ENCODE measurements around the gene CHAD. TPM values are rescaled to one million over a fixed set of nuclear protein-coding genes. Genes with fewer than 3 reads are reported as not detected.
"Not testable (repeated sequence)": the region's sequence is repeated elsewhere in the genome, so short reads cannot be mapped to it uniquely, and the experiment has no call there.

CHAD gene
- total RNA-seq, 2 experiments from 2014 or later, result not detected

DNA sequence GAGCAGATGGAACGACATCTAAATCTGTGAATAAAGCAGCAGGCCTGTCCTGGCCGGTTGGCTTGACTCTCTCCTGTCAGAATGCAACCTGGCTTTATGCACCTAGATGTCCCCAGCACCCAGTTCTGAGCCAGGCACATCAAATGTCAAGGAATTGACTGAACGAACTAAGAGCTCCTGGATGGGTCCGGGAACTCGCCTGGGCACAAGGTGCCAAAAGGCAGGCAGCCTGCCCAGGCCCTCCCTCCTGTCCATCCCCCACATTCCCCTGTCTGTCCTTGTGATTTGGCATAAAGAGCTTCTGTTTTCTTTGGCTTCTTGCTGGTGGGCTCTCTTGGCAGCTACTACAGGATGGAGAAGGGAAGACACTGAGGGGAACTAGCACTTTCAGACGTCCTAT is 5.8 kb upstream of the CHAD start:
- H3K27ac Mint-ChIP-seq, result no peak overlapping the region
- no peak overlapping the region for H3K27ac ChIP-seq (ENCODE audit: low read depth in 1 of 2, low read length in 2 of 2)
- H3K36me3 Mint-ChIP-seq (ENCODE audit: low read depth), result peaks cover 5% of the 10 kb centered on the region
- H3K4me1 ChIP-seq (ENCODE audit: insufficient read depth, low read length), result peaks cover 14% of the 10 kb centered on the region
- ATAC-seq (ENCODE audit: poor library complexity), result no peak
- intact Hi-C loops (cut with DNase I, micrococcal nuclease), result no loop called here
- no peak overlapping the region for H3K4me3 ChIP-seq (ENCODE audit: low read length)
- H3K9me3 Mint-ChIP-seq, result no peaks in the 10 kb centered on the region
- H3K4me1 Mint-ChIP-seq (ENCODE audit: low read depth), result peaks cover 10% of the 10 kb centered on the region
- peaks cover 4 to 5% of the 10 kb centered on the region in 2 experiments for H3K27me3 ChIP-seq (ENCODE audit: control insufficient read depth in 1 of 2, insufficient read depth in 2 of 2, low read length in 2 of 2)
- DNase-seq, result no peak
- ChIA-PET POLR2A (no interaction called here), CTCF (no interaction called here)
- H3K36me3 ChIP-seq (ENCODE audit: insufficient read depth, low read length), result no peaks in the 10 kb centered on the region
- H3K4me3 Mint-ChIP-seq, result no peak overlapping the region
- TF ChIP-seq, protein P1, sequence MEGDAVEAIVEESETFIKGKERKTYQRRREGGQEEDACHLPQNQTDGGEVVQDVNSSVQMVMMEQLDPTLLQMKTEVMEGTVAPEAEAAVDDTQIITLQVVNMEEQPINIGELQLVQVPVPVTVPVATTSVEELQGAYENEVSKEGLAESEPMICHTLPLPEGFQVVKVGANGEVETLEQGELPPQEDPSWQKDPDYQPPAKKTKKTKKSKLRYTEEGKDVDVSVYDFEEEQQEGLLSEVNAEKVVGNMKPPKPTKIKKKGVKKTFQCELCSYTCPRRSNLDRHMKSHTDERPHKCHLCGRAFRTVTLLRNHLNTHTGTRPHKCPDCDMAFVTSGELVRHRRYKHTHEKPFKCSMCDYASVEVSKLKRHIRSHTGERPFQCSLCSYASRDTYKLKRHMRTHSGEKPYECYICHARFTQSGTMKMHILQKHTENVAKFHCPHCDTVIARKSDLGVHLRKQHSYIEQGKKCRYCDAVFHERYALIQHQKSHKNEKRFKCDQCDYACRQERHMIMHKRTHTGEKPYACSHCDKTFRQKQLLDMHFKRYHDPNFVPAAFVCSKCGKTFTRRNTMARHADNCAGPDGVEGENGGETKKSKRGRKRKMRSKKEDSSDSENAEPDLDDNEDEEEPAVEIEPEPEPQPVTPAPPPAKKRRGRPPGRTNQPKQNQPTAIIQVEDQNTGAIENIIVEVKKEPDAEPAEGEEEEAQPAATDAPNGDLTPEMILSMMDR (IDR thresholded peaks at IDR 0.05), result no peak
- peaks cover 0 to 3% of the 10 kb centered on the region in 2 experiments for H3K9me3 ChIP-seq (ENCODE audit: control insufficient read depth in 1 of 2, insufficient read depth in 1 of 2, low read length in 2 of 2)
- H3K27me3 Mint-ChIP-seq, result peaks cover 9% of the 10 kb centered on the region

DNA sequence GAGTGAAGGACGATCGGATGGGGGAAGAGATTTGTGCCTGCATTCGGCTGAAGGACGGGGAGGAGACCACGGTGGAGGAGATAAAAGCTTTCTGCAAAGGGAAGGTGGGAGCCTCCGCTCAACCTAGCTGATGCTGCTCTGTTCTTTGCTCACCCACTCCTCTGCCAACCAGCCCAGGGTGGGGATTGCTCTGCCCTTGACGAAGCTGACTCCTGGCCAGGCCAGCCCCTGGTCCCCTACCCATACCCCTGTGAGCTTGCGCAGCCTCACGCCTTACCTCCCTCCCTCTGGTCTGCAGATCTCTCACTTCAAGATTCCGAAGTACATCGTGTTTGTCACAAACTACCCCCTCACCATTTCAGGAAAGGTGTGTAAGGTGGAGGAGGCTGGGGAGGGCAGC is 5.2 kb upstream of the CHAD start:
- Mint-ChIP-seq H3K27ac (no peak overlapping the region), H3K27me3 (peaks cover 9% of the 10 kb centered on the region), H3K4me3 (no peak overlapping the region), H3K4me1 (ENCODE audit: low read depth) (peaks cover 5% of the 10 kb centered on the region), H3K9me3 (no peaks in the 10 kb centered on the region), H3K36me3 (ENCODE audit: low read depth) (no peaks in the 10 kb centered on the region)
- ChIA-PET POLR2A (no interaction called here), CTCF (no interaction called here)
- peaks cover 10 to 12% of the 10 kb centered on the region in 2 experiments for H3K27me3 ChIP-seq (ENCODE audit: control insufficient read depth in 1 of 2, insufficient read depth in 2 of 2, low read length in 2 of 2)
- intact Hi-C loops (cut with DNase I, micrococcal nuclease), result no loop called here
- H3K4me1 ChIP-seq (ENCODE audit: insufficient read depth, low read length), result peaks cover 19% of the 10 kb centered on the region
- no peak overlapping the region for H3K4me3 ChIP-seq (ENCODE audit: low read length)
- H3K36me3 ChIP-seq (ENCODE audit: insufficient read depth, low read length), result no peaks in the 10 kb centered on the region
- H3K9me3 ChIP-seq (ENCODE audit: control insufficient read depth in 1 of 2, insufficient read depth in 1 of 2, low read length in 2 of 2), result peaks cover 0 to 8% of the 10 kb centered on the region in 2 experiments
- H3K27ac ChIP-seq (ENCODE audit: low read depth in 1 of 2, low read length in 2 of 2), result no peak overlapping the region
- DNase-seq, result no peak
- ATAC-seq (ENCODE audit: poor library complexity), result no peak
- TF ChIP-seq, protein P1 (IDR thresholded peaks at IDR 0.05), result no peak

DNA sequence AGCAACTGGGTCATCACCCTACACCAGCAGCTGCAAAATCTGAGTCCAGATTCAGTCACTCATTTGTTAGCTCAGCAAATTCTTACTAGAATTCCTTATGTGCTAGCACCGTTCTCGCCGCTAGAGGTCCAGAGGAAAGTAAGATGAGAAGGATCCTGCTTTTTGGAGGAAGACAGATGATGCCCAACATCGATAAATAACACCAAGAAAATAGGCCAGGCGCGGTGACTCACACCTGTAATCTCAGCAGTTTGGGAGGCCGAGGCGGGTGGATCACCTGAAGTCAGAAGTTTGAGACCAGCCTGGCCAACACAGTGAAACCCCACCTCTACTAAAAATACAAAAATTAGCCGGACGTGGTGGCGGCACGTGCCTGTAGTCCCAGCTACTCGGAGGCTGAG is 4.1 kb upstream of the CHAD start:
- CTCF ChIA-PET; POLR2A ChIA-PET; H3K36me3 ChIP-seq (ENCODE audit: insufficient read depth, low read length); H3K4me3 Mint-ChIP-seq; H3K27ac Mint-ChIP-seq; intact Hi-C loops (cut with DNase I, micrococcal nuclease); DNase-seq; H3K27ac ChIP-seq (ENCODE audit: low read depth in 1 of 2, low read length in 2 of 2); H3K36me3 Mint-ChIP-seq (ENCODE audit: low read depth); H3K9me3 Mint-ChIP-seq; H3K4me1 Mint-ChIP-seq (ENCODE audit: low read depth); H3K4me3 ChIP-seq (ENCODE audit: low read length); ATAC-seq (ENCODE audit: poor library complexity): not testable (repeated sequence)
- H3K9me3 ChIP-seq (ENCODE audit: control insufficient read depth in 1 of 2, insufficient read depth in 1 of 2, low read length in 2 of 2), result peaks cover 0 to 17% of the 10 kb centered on the region in 2 experiments
- H3K27me3 Mint-ChIP-seq, result peaks cover 18% of the 10 kb centered on the region
- peaks cover 18 to 19% of the 10 kb centered on the region in 2 experiments for H3K27me3 ChIP-seq (ENCODE audit: control insufficient read depth in 1 of 2, insufficient read depth in 2 of 2, low read length in 2 of 2)
- H3K4me1 ChIP-seq (ENCODE audit: insufficient read depth, low read length), result peaks cover 20% of the 10 kb centered on the region

DNA sequence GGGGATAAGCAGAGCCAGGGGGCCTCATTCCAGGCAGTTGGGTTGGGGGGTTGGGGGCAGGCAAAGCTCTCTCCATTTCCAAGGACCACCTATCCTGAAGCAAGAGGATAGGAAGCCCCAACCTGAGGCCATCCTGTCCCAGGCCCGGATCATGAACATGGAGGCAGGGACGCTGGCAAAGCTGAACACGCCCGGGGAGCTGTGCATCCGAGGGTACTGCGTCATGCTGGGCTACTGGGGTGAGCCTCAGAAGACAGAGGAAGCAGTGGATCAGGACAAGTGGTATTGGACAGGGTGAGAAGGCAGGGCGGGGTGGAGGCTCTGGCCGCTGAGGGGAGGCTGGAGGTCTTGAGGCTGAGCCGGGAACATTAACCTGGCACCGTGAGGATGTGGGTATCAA is 3.6 kb upstream of the CHAD start:
- Mint-ChIP-seq H3K36me3 (ENCODE audit: low read depth) (no peaks in the 10 kb centered on the region), H3K27ac (no peak overlapping the region)
- CTCF ChIA-PET, result no interaction called here

More for the DNA sequence above, 3.6 kb upstream of the CHAD start:
- ATAC-seq (ENCODE audit: poor library complexity) (no peak), DNase-seq (no peak)
- POLR2A ChIA-PET, result no interaction called here
- Histone ChIP-seq H3K4me1 (ENCODE audit: insufficient read depth, low read length) (peaks cover 17% of the 10 kb centered on the region), H3K36me3 (ENCODE audit: insufficient read depth, low read length) (no peaks in the 10 kb centered on the region), H3K27me3 (ENCODE audit: control insufficient read depth in 1 of 2, insufficient read depth in 2 of 2, low read length in 2 of 2) (peaks cover 22% of the 10 kb centered on the region in 2 experiments), H3K4me3 (ENCODE audit: low read length) (no peak overlapping the region), H3K27ac (ENCODE audit: low read depth in 1 of 2, low read length in 2 of 2) (no peak overlapping the region), H3K9me3 (ENCODE audit: control insufficient read depth in 1 of 2, insufficient read depth in 1 of 2, low read length in 2 of 2) (peaks cover 0 to 18% of the 10 kb centered on the region in 2 experiments)
- TF ChIP-seq, protein P1 (IDR thresholded peaks at IDR 0.05), result no peak
- intact Hi-C loops (cut with DNase I, micrococcal nuclease), result no loop called here
- no peaks in the 10 kb centered on the region for H3K9me3 Mint-ChIP-seq
- peaks cover 9% of the 10 kb centered on the region for H3K4me1 Mint-ChIP-seq (ENCODE audit: low read depth)
- peaks cover 23% of the 10 kb centered on the region for H3K27me3 Mint-ChIP-seq
- H3K4me3 Mint-ChIP-seq, result no peak overlapping the region

All from CD4-positive, alpha-beta T cell (primary cell).